Ovary (tissue), 9 donors: ENCODE measurements around the gene PXYLP1. TPM values are rescaled to one million over a fixed set of nuclear protein-coding genes. Genes with fewer than 3 reads are reported as not detected.

Experiments used
- DNase-seq, 5 donors: peaks; one replicate each; pipeline ENCODE4 v3.0.0-alpha.2; 2019 to 2020
- H3K27ac ChIP-seq, 2 donors: fragments of 200-600 bp; one replicate each; pipeline versions ENCODE4 v1.5.1 to v1.8.0; 2019 to 2022
- H3K27me3 ChIP-seq: fragments of 200-600 bp; one replicate; pipeline ENCODE4 v1.8.0; 2022
- H3K36me3 ChIP-seq: fragments of 200-600 bp; sonication (generic); one replicate; pipeline ENCODE4 v1.5.1; 2019
- H3K4me1 ChIP-seq: one replicate; pipeline ENCODE4 v1.8.1; 2013; ENCODE audit warnings: mild to moderate bottlenecking, moderate library complexity; ENCODE audit not compliant: insufficient read depth
- H3K4me3 ChIP-seq: fragments of 200-600 bp; sonication (generic); one replicate; pipeline ENCODE4 v1.5.1; 2017
- H3K9me3 ChIP-seq, 2 donors: fragments of 200-600 bp in 1 of 2; sonication (generic) in 1 of 2; one replicate each; pipeline versions ENCODE4 v1.5.1 to v1.8.1; 2013 to 2019; ENCODE audit warnings: mild to moderate bottlenecking in 1 of 2, moderate library complexity in 1 of 2
- EP300 ChIP-seq: sonication (generic); formaldehyde crosslinking; IDR thresholded peaks from one replicate; pipeline ENCODE4 v1.6.1; 2017; ENCODE audit warnings: antibody characterized with exemption
- POLR2A ChIP-seq: fragments of 450-650 bp; IDR thresholded peaks from one replicate; pipeline ENCODE4 v1.6.1; 2017; ENCODE audit warnings: antibody characterized with exemption, mild to moderate bottlenecking, moderate library complexity
- WGBS, 3 donors: extraction: QIAGEN DNeasy Blood & Tissue Kit in 1 of 3; methylation state at CpG; one replicate each; pipeline versions ENCODE4 v1.1.5 to v1.1.7; 2013 to 2017; 5-methylcytosine and 5-hydroxymethylcytosine counted together
- intact Hi-C, 4 donors: fragments of 100-400 bp; cut with DNase I; formaldehyde crosslinking; loops; one replicate each; pipeline versions ENCODE4 v1.11.0 to v1.15.1; 2022 to 2023
- polyA plus RNA-seq, 2 donors: library from polyadenylated mRNA; stranded (reverse); fragments of 200-250 nt in 1 of 2; fragments of 350-450 nt in 1 of 2; fragmentation: Illumina TruSeq in 1 of 2; extraction: RNeasy Lipid Tissue Mini Kit (QIAGEN cat#74804) in 1 of 2; gene quantifications; one replicate each; pipeline ENCODE4 v1.2.3, GENCODE V29; 2013 to 2014
- total RNA-seq, 7 donors: library from RNA; depleted of rRNA in 2 of 7; stranded (reverse); fragments of >200 nt in 2 of 7; fragmentation: NEBNext Ultra II Directional in 3 of 7; extraction: Animal tissue kit (Norgen Biotek cat#: 25700) in 3 of 7; gene quantifications; one replicate each; pipeline versions ENCODE4 v1.1.0 to v1.2.4, GENCODE V29; 2016 to 2023
- TF ChIP-seq, protein P1 (sequence below), 3 donors: fragments of 450-650 bp in 2 of 3; fragments of 200-600 bp in 1 of 3; IDR thresholded peaks; one replicate each; pipeline versions ENCODE4 v1.5.1 to v1.8.0; 2016 to 2022; ENCODE audit warnings: antibody characterized with exemption in 3 of 3, mild to moderate bottlenecking in 1 of 3
- donor health status: DM: no; HTN: no; CAD: no; lungs with moderate emphysema.
- donor health status: DM: no; HTN: no; CAD: no.
- donor health status: Bipolar disorder and iron deficiency.
- donor health status: DM: yes; HTN: yes; CAD: no.
- donor health status: DM: no; HTN: no; CAD: no.
- donor health status: DM: yes; HTN: yes; CAD: no.

PXYLP1 gene
- total and polyA plus RNA-seq, 9 donors, result 6.5 to 23.0 (median 15.7) TPM

DNA sequence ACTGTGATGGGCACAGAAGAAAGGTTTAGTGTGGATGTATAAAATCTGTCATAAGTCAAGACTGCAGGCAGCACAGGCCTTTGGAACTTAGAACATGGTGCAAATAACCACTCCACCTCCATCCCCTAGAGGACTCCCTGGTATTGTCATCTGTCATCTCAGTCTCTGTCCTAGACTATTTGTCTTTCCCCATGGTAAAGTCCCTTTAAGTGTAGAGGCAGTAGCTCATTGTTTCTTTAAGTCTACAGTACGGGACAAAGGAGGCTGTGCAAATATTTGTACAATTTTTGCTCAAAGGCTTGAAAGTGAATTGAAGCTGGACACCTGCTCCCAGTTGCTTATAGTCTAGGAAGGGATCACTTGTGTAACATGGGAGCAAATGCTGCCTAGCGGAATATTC is 3.2 kb upstream of the PXYLP1 start:
- Histone ChIP-seq H3K4me3 (no peak overlapping the region), H3K4me1 (peaks cover 6% of the 10 kb centered on the region), H3K27me3 (no peaks in the 10 kb centered on the region), H3K36me3 (no peaks in the 10 kb centered on the region), H3K27ac (no peak overlapping the region), H3K9me3 (no peaks in the 10 kb centered on the region)
- intact Hi-C loops, result no loop called here
- TF ChIP-seq, protein P1, sequence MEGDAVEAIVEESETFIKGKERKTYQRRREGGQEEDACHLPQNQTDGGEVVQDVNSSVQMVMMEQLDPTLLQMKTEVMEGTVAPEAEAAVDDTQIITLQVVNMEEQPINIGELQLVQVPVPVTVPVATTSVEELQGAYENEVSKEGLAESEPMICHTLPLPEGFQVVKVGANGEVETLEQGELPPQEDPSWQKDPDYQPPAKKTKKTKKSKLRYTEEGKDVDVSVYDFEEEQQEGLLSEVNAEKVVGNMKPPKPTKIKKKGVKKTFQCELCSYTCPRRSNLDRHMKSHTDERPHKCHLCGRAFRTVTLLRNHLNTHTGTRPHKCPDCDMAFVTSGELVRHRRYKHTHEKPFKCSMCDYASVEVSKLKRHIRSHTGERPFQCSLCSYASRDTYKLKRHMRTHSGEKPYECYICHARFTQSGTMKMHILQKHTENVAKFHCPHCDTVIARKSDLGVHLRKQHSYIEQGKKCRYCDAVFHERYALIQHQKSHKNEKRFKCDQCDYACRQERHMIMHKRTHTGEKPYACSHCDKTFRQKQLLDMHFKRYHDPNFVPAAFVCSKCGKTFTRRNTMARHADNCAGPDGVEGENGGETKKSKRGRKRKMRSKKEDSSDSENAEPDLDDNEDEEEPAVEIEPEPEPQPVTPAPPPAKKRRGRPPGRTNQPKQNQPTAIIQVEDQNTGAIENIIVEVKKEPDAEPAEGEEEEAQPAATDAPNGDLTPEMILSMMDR (IDR thresholded peaks at IDR 0.05), result no peak
- TF ChIP-seq POLR2A (no peak), EP300 (no peak)
- WGBS, 3 donors, result 56 to 64% (median 63%) methylated on average over 2 of the region's 2 CpGs
- DNase-seq, result no peak

DNA sequence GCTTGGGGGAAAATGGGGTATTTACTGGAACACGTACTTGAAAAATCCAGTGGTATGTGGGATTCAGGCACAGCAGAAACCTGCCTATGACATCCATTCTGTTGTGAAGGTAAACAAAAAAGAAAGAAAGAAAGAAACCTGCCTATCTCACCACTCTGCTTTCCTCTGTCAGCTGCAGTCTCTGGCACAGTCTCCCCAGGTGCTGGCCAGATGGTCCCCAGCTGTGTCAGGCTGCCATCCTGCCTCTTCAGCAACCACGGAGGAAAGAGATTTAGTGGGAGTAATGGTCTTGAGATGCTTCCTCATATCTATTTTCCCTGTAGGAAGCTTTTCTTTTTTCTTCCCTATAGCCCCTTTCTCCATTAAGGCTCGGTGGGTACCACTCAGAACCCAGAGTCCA is 2.5 kb upstream of the PXYLP1 start:
- Histone ChIP-seq H3K4me1 (peaks cover 6% of the 10 kb centered on the region), H3K27me3 (no peaks in the 10 kb centered on the region), H3K9me3 (no peaks in the 10 kb centered on the region), H3K36me3 (no peaks in the 10 kb centered on the region), H3K27ac (no peak overlapping the region), H3K4me3 (no peak overlapping the region)
- no peak for DNase-seq
- TF ChIP-seq POLR2A (no peak), EP300 (no peak)
- TF ChIP-seq, protein P1 (IDR thresholded peaks at IDR 0.05), result no peak
- WGBS, 3 donors, result 53 to 77% (median 68%) methylated on average over 3 of the region's 3 CpGs
- intact Hi-C loops, result no loop called here

DNA sequence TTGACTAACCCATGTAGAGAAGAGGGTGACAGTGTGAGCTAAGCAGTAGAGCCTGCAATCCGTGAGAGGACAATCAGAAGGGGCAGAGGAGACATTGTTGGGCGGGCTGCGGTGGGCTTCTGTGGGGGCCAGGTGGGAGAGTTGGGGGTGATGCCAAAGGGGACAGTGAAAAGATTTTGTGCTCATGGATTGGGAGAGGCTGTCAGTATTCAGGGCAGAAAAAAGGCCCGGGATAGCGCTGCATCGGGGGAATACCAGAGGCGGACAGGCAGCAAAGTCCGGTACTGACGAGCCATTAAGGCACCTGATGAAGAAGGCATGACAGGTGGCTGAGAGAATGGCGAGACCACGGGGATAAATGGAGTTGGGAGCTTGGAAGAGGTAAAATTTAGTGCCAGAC is 1.3 kb upstream of the PXYLP1 start:
- WGBS, 3 donors, result 96 to 97% (median 97%) methylated on average over 11 of the region's 11 CpGs

DNA sequence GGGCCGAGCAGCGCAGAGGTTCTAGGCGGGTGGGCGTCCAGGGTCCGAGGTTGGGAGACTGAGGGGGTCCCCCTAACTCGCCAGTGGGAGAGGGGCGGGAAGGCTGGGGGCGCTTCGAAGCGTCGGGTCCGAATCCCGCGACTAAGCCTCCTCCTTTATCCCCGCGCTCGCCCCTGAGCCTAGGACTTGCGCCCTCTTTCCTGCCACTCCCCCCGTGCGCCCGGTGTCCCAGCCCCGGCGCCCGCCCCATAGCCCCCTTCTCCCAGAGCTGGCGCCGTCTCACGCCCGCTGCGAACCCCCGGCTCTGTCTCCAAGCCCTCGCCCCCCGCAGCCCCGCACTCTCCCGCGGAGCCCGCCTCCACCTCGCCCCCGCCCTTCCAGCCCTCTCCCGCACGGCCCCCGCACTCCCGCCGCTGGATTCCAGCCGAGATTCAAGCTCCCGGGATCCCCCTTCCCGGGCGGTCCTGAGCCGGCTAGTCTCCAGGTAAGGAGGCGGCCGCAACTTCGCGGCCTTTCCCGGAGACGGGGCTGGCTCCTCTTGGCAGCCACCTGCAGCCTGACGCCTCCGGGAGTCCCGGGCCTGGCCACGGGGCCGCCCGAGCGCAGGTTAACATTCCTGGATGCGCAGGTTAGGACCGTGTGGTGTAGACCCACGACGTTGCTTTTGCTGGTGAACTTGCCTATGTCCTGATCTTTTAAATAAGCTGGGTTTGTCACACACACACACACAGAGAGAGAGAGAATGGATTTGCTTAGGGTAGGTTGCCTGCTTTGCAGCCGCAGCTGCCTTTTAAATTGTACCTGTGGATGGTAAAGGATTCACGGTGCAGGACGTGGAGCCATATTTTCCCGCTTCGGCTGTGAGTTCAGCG is 563 bp downstream of the PXYLP1 start:
- Histone ChIP-seq H3K27ac (peak overlapping the region; percentile 70 to 79), H3K4me3 (peak overlapping the region; percentile 54), H3K27me3 (no peaks in the 10 kb centered on the region), H3K9me3 (no peaks in the 10 kb centered on the region), H3K36me3 (no peaks in the 10 kb centered on the region), H3K4me1 (peaks cover 6% of the 10 kb centered on the region)
- intact Hi-C loops, result loop anchor here (5.0 to 10.0 kb wide), 6 partner anchors 53 to 233 kb away; no protein-coding TSS in a partner anchor
- no peak for TF ChIP-seq EP300
- TF ChIP-seq POLR2A, result no peak
- TF ChIP-seq, protein P1 (IDR thresholded peaks at IDR 0.05), result no peak
- 2% methylated on average over 32 to 71 of the region's 71 CpGs for WGBS, 3 donors
- peak; percentile 35 to 73 (median 68) for DNase-seq

More for the DNA sequence above, 1.3 kb upstream of the PXYLP1 start:
- Histone ChIP-seq H3K36me3 (no peaks in the 10 kb centered on the region), H3K4me3 (no peak overlapping the region), H3K9me3 (no peaks in the 10 kb centered on the region), H3K27ac (no peak overlapping the region), H3K4me1 (peaks cover 6% of the 10 kb centered on the region), H3K27me3 (no peaks in the 10 kb centered on the region)
- intact Hi-C loops, result loop anchor here (5.0 to 10.0 kb wide), 6 partner anchors 55 to 235 kb away; no protein-coding TSS in a partner anchor
- DNase-seq, result peak in 2 of 5 donors; percentile 26 to 27
- TF ChIP-seq, protein P1 (IDR thresholded peaks at IDR 0.05), result no peak
- no peak for TF ChIP-seq EP300
